CD4-positive, alpha-beta T cell (primary cell): ENCODE results near the gene USP12. TPM values are rescaled to one million over a fixed set of nuclear protein-coding genes. Genes with fewer than 3 reads are reported as not detected.

ENCODE experiments used
- ATAC-seq: fragments of 200-7000 bp; cut with Tn5 transposase; one replicate; pipeline ENCODE4 v1.10.0; 2022; ENCODE audit warnings: mild to moderate bottlenecking; ENCODE audit not compliant: poor library complexity
- CTCF ChIA-PET: fragments of 350-600 bp; sonication (Branson Sonifier 250); formaldehyde crosslinking; loops from one replicate; lab custom pipeline; 2021; ENCODE audit warnings: antibody characterized with exemption, inconsistent platforms; lab: Charles Lee
- POLR2A ChIA-PET: fragments of 350-600 bp; sonication (Branson Sonifier 250); formaldehyde crosslinking; loops from one replicate; lab custom pipeline; 2021; ENCODE audit warnings: antibody characterized with exemption, inconsistent platforms; lab: Charles Lee
- DNase-seq, 14 experiments: peaks; one replicate each; pipeline ENCODE4 v3.0.0-alpha.2; 2013 to 2020; ENCODE audit warnings: mixed read lengths in 2 of 14
- H3K27ac ChIP-seq, 2 donors: one replicate each; pipeline versions ENCODE4 v1.5.1 to v1.7.0; 2013; ENCODE audit warnings: low read length in 2 of 2, low read depth in 1 of 2, mild to moderate bottlenecking in 1 of 2
- H3K27me3 ChIP-seq, 2 experiments: 1 replicate in 1 of 2; 2 replicates in 1 of 2; pipeline versions ENCODE4 v1.6.1 to v1.7.0; 2013; ENCODE audit warnings: low read length in 2 of 2, control low read depth in 1 of 2, mild to moderate bottlenecking in 1 of 2, moderate library complexity in 1 of 2; ENCODE audit not compliant: insufficient read depth in 2 of 2, control insufficient read depth in 1 of 2
- H3K36me3 ChIP-seq: one replicate; pipeline ENCODE4 v1.6.1; 2013; ENCODE audit warnings: low read length, control low read depth; ENCODE audit not compliant: insufficient read depth
- H3K4me1 ChIP-seq: one replicate; pipeline ENCODE4 v1.6.1; 2013; ENCODE audit warnings: low read length, control low read depth; ENCODE audit not compliant: insufficient read depth
- H3K4me3 ChIP-seq: one replicate; pipeline ENCODE4 v1.5.1; 2013; ENCODE audit warnings: mild to moderate bottlenecking, low read length, moderate library complexity
- H3K9me3 ChIP-seq, 2 experiments: 1 replicate in 1 of 2; 2 replicates in 1 of 2; pipeline versions ENCODE4 v1.6.1 to v1.7.0; 2013; ENCODE audit warnings: low read length in 2 of 2, mild to moderate bottlenecking in 2 of 2, control low read depth in 1 of 2, moderate library complexity in 1 of 2; ENCODE audit not compliant: control insufficient read depth in 1 of 2, insufficient read depth in 1 of 2
- H3K27ac Mint-ChIP-seq: one replicate; pipeline ENCODE4 v1.8.0; 2020; ENCODE audit warnings: mixed read lengths
- H3K27me3 Mint-ChIP-seq: one replicate; pipeline ENCODE4 v1.8.0; 2021; ENCODE audit warnings: mixed read lengths
- H3K36me3 Mint-ChIP-seq: one replicate; pipeline ENCODE4 v1.8.0; 2021; ENCODE audit warnings: low read depth, mixed read lengths
- H3K4me1 Mint-ChIP-seq: one replicate; pipeline ENCODE4 v1.8.0; 2021; ENCODE audit warnings: low read depth, mixed read lengths
- H3K4me3 Mint-ChIP-seq: one replicate; pipeline ENCODE4 v1.8.0; 2020; ENCODE audit warnings: mild to moderate bottlenecking, mixed read lengths
- H3K9me3 Mint-ChIP-seq: one replicate; pipeline ENCODE4 v1.8.0; 2020; ENCODE audit warnings: mixed read lengths
- CTCF ChIP-seq: fragments of 200-600 bp; IDR thresholded peaks from one replicate; pipeline ENCODE4 v1.8.0; 2022; ENCODE audit warnings: antibody characterized with exemption, mild to moderate bottlenecking
- intact Hi-C, 2 experiments: fragments of 100-400 bp; cut with DNase I in 1 of 2; cut with micrococcal nuclease in 1 of 2; formaldehyde crosslinking; loops; one replicate each; pipeline versions ENCODE4 v1.15.1 to v1.9.0; 2023 to 2025; cut with DNase I, micrococcal nuclease
- total RNA-seq, 174 experiments: library from RNA in 2 of 174; stranded (reverse) in 2 of 174; gene quantifications; one replicate each; pipeline ENCODE4 v1.2.3 and lab custom pipeline; 2021 to 2026

Gene USP12
- total RNA-seq, 2 experiments from 2014 or later = 56.9 to 58.8 TPM

GRCh38 chr13:27041341-27041740 is 130.3 kb downstream of the USP12 start:
- TF ChIP-seq CTCF = no peak

GRCh38 chr13:27040826-27041108 is 130.8 kb downstream of the USP12 start:
- peaks cover 20% of the 10 kb centered on the region for H3K27me3 Mint-ChIP-seq
- no peaks in the 10 kb centered on the region for H3K9me3 Mint-ChIP-seq
- DNase-seq = no peak
- H3K27me3 ChIP-seq = no peaks in the 10 kb centered on the region
- H3K9me3 ChIP-seq = no peaks in the 10 kb centered on the region
- H3K27ac Mint-ChIP-seq = no peak overlapping the region
- no peak overlapping the region for H3K4me3 Mint-ChIP-seq
- no peaks in the 10 kb centered on the region for H3K36me3 ChIP-seq
- H3K4me1 Mint-ChIP-seq = no peaks in the 10 kb centered on the region
- TF ChIP-seq CTCF = no peak
- ATAC-seq = no peak
- intact Hi-C loops = no loop called here
- ChIA-PET POLR2A (no interaction called here), CTCF (no interaction called here)
- no peak overlapping the region for H3K27ac ChIP-seq
- H3K4me3 ChIP-seq = no peak overlapping the region
- peaks cover 2% of the 10 kb centered on the region for H3K4me1 ChIP-seq
- H3K36me3 Mint-ChIP-seq = no peaks in the 10 kb centered on the region

More at GRCh38 chr13:27041341-27041740, 130.3 kb downstream of the USP12 start:
- Histone ChIP-seq H3K4me1 (peaks cover 2% of the 10 kb centered on the region), H3K9me3 (no peaks in the 10 kb centered on the region), H3K27me3 (no peaks in the 10 kb centered on the region), H3K36me3 (no peaks in the 10 kb centered on the region), H3K4me3 (no peak overlapping the region), H3K27ac (no peak overlapping the region)
- Mint-ChIP-seq H3K27me3 (peaks cover 15% of the 10 kb centered on the region), H3K36me3 (no peaks in the 10 kb centered on the region), H3K4me3 (no peak overlapping the region), H3K9me3 (no peaks in the 10 kb centered on the region), H3K27ac (no peak overlapping the region), H3K4me1 (no peaks in the 10 kb centered on the region)
- POLR2A ChIA-PET = no interaction called here
- CTCF ChIA-PET = no interaction called here
- intact Hi-C loops = no loop called here
- DNase-seq (no peak), ATAC-seq (no peak)

GRCh38 chr13:27039171-27039701 is 132.4 kb downstream of the USP12 start:
- no peak for DNase-seq
- Histone ChIP-seq H3K27ac (no peak overlapping the region), H3K36me3 (no peaks in the 10 kb centered on the region), H3K4me3 (no peak overlapping the region), H3K4me1 (no peaks in the 10 kb centered on the region), H3K27me3 (peaks cover 0 to 4% of the 10 kb centered on the region in 2 experiments), H3K9me3 (no peaks in the 10 kb centered on the region)
- ChIA-PET CTCF (interaction anchor here (0.6 kb wide), 1 partner anchor 8 kb away, joined by 3 read pairs; no protein-coding TSS in a partner anchor), POLR2A (no interaction called here)
- H3K9me3 Mint-ChIP-seq = no peaks in the 10 kb centered on the region
- no peak for TF ChIP-seq CTCF
- no peaks in the 10 kb centered on the region for H3K4me1 Mint-ChIP-seq
- intact Hi-C loops = no loop called here
- H3K27me3 Mint-ChIP-seq = peaks cover 34% of the 10 kb centered on the region
- H3K36me3 Mint-ChIP-seq = no peaks in the 10 kb centered on the region
- ATAC-seq = no peak
- H3K27ac Mint-ChIP-seq = no peak overlapping the region
- no peak overlapping the region for H3K4me3 Mint-ChIP-seq
